NCI-H2107 treated with DMSO at 0.1 percent for 48 hours (cell line): ENCODE measurements around the gene GMCL1.
"Not testable (repeated sequence)": the region's sequence is repeated elsewhere in the genome, so short reads cannot be mapped to it uniquely, and the experiment has no call there.

ENCODE experiments used
- DNase-seq: peaks from one replicate; lab custom pipeline; 2025; ENCODE audit not compliant: unreplicated experiment; lab: John Stamatoyannopoulos, UW

The GMCL1 gene

GRCh38 chr2:69829256-69830044 lies at the start of gene GMCL1:
GMCL1 (plus strand) TSS chr2:69829660; CDS start chr2:69829893, 233 bp downstream.
- peak; percentile 76 for DNase-seq

GRCh38 chr2:69780921-69781320 lies 48.5 kb upstream of the GMCL1 start:
- no peak for DNase-seq

- DNase-seq: peak; percentile 64
Observed at GRCh38 chr2:69781321-69782248, 47.9 kb upstream of the GMCL1 start.

GRCh38 chr2:69784228-69784627 lies 45.2 kb upstream of the GMCL1 start:
- DNase-seq: no peak

GRCh38 chr2:69785358-69785757 lies 44.1 kb upstream of the GMCL1 start:
- DNase-seq: no peak

- no peak for DNase-seq
Observed at GRCh38 chr2:69786052-69786560, 43.4 kb upstream of the GMCL1 start.

- no peak for DNase-seq
Observed at GRCh38 chr2:69789175-69789721, 40.2 kb upstream of the GMCL1 start.

GRCh38 chr2:69789772-69790600 lies 39.5 kb upstream of the GMCL1 start:
- DNase-seq: no peak

GRCh38 chr2:69790601-69790959 lies 38.9 kb upstream of the GMCL1 start:
- no peak for DNase-seq

- DNase-seq: no peak
Observed at GRCh38 chr2:69791045-69791444, 38.4 kb upstream of the GMCL1 start.

- no peak for DNase-seq
Observed at GRCh38 chr2:69796174-69796573, 33.3 kb upstream of the GMCL1 start.

- no peak for DNase-seq
Observed at GRCh38 chr2:69797235-69797634, 32.2 kb upstream of the GMCL1 start.

GRCh38 chr2:69797836-69798289 lies 31.6 kb upstream of the GMCL1 start:
- no peak for DNase-seq

- DNase-seq: no peak
Observed at GRCh38 chr2:69798290-69798908, 31.1 kb upstream of the GMCL1 start.

GRCh38 chr2:69798909-69799526 lies 30.4 kb upstream of the GMCL1 start:
- no peak for DNase-seq

- peak; percentile 72 for DNase-seq
Observed at GRCh38 chr2:69801745-69802290, 27.6 kb upstream of the GMCL1 start.

GRCh38 chr2:69802781-69803367 lies 26.6 kb upstream of the GMCL1 start:
- not testable (repeated sequence) for DNase-seq

- no peak for DNase-seq
Observed at GRCh38 chr2:69804416-69804815, 25.0 kb upstream of the GMCL1 start.

GRCh38 chr2:69805887-69806286 lies 23.6 kb upstream of the GMCL1 start:
- no peak for DNase-seq
